B cell (primary cell): ENCODE data around the gene TMBIM1. TPM values are rescaled to one million over a fixed set of nuclear protein-coding genes. Genes with fewer than 3 reads are reported as not detected.
A peak's percentile ranks its signal among the peaks of the same experiment; 100 is the strongest.

Experiments used
- ATAC-seq: fragments of 200-7000 bp; cut with Tn5 transposase; one replicate; pipeline ENCODE4 v1.10.0; 2021; ENCODE audit warnings: low read depth, mild to moderate bottlenecking, moderate number of reproducible peaks, moderate library complexity
- CTCF ChIA-PET: fragments of 350-600 bp; sonication (Branson Sonifier 250); formaldehyde crosslinking; loops from one replicate; lab custom pipeline; 2021; ENCODE audit warnings: antibody characterized with exemption, inconsistent platforms; lab: Charles Lee
- POLR2A ChIA-PET: fragments of 350-600 bp; sonication (Branson Sonifier 250); formaldehyde crosslinking; loops from one replicate; lab custom pipeline; 2021; ENCODE audit warnings: antibody characterized with exemption; lab: Charles Lee
- DNase-seq: peaks from one replicate; pipeline ENCODE4 v3.0.0; 2013
- H2AFZ ChIP-seq: 2 replicates; pipeline ENCODE4 v1.6.1; 2012; ENCODE audit warnings: mild to moderate bottlenecking, low read depth, low read length; ENCODE audit not compliant: insufficient read depth, poor library complexity, severe bottlenecking
- H3K27ac ChIP-seq, 2 donors: 1 replicate in 1 of 2; 2 replicates in 1 of 2; pipeline ENCODE4 v1.5.1; 2012 to 2013; ENCODE audit warnings: low read length in 2 of 2, mild to moderate bottlenecking in 2 of 2, moderate library complexity in 1 of 2
- H3K27me3 ChIP-seq, 4 experiments: fragments of 200-600 bp in 1 of 4; sonication (generic) in 1 of 4; replicated peaks in 1 of 4; 1 replicate in 2 of 4; 2 replicates in 2 of 4; pipeline versions ENCODE4 v1.6.1 to v1.7.0; 2013 to 2016; ENCODE audit warnings: low read length in 3 of 4, mild to moderate bottlenecking in 2 of 4, mixed read lengths in 1 of 4, moderate library complexity in 1 of 4; ENCODE audit not compliant: insufficient read depth in 4 of 4, control insufficient read depth in 3 of 4; ENCODE audit errors: control extremely low read depth in 1 of 4
- H3K36me3 ChIP-seq, 2 experiments: replicated peaks in 1 of 2; 1 replicate in 1 of 2; 2 replicates in 1 of 2; pipeline versions ENCODE4 v1.6.1 to v1.7.1; 2013; ENCODE audit warnings: low read length in 1 of 2; ENCODE audit not compliant: insufficient read depth in 2 of 2, control insufficient read depth in 1 of 2; ENCODE audit errors: control extremely low read depth in 1 of 2, extremely low read depth in 1 of 2
- H3K4me1 ChIP-seq, 2 donors: fragments of 200-600 bp in 1 of 2; sonication (generic) in 1 of 2; 1 replicate in 1 of 2; 2 replicates in 1 of 2; pipeline versions ENCODE4 v1.5.1 to v1.6.1; 2013 to 2017; ENCODE audit warnings: low read length in 2 of 2; ENCODE audit not compliant: control insufficient read depth in 2 of 2, insufficient read depth in 2 of 2
- H3K4me2 ChIP-seq: replicated peaks from 2 replicates; pipeline ENCODE3; 2012; ENCODE audit warnings: mild to moderate bottlenecking, low read depth, low read length; ENCODE audit not compliant: poor library complexity, severe bottlenecking
- H3K4me3 ChIP-seq, 5 experiments: fragments of 200-600 bp in 1 of 5; sonication (generic) in 1 of 5; 1 replicate in 3 of 5; 2 replicates in 2 of 5; pipeline versions ENCODE4 v1.5.1 to v1.7.0; 2011 to 2016; ENCODE audit warnings: low read length in 4 of 5, mild to moderate bottlenecking in 4 of 5, low read depth in 2 of 5, control low read depth in 1 of 5, moderate library complexity in 1 of 5; ENCODE audit not compliant: insufficient read depth in 1 of 5; ENCODE audit errors: control extremely low read depth in 1 of 5, extremely low read depth in 1 of 5
- H3K79me2 ChIP-seq: fragments of 200-600 bp; sonication (generic); one replicate; pipeline ENCODE4 v1.6.0; 2016; ENCODE audit warnings: low read length; ENCODE audit not compliant: control insufficient read depth, insufficient read depth
- H3K9ac ChIP-seq: fragments of 200-600 bp; sonication (generic); 2 replicates; pipeline ENCODE4 v1.6.1; 2017; ENCODE audit warnings: mild to moderate bottlenecking, low read length, moderate library complexity
- H3K9me3 ChIP-seq, 3 donors: one replicate each; pipeline versions ENCODE4 v1.6.1 to v1.7.1; 2013; ENCODE audit warnings: low read length in 2 of 3; ENCODE audit not compliant: control insufficient read depth in 2 of 3, insufficient read depth in 1 of 3; ENCODE audit errors: control extremely low read depth in 1 of 3
- H4K20me1 ChIP-seq: 2 replicates; pipeline ENCODE4 v1.6.0; 2012; ENCODE audit warnings: mild to moderate bottlenecking, low read length; ENCODE audit not compliant: insufficient read depth, control insufficient read depth, poor library complexity, severe bottlenecking
- H3K27ac Mint-ChIP-seq: one replicate; pipeline ENCODE4 v1.8.0; 2021; ENCODE audit warnings: mixed read lengths
- H3K27me3 Mint-ChIP-seq: one replicate; pipeline ENCODE4 v1.8.0; 2021; ENCODE audit warnings: mixed read lengths
- H3K4me1 Mint-ChIP-seq: one replicate; pipeline ENCODE4 v1.8.0; 2021; ENCODE audit warnings: mixed read lengths
- H3K4me3 Mint-ChIP-seq: one replicate; pipeline ENCODE4 v1.8.0; 2021; ENCODE audit warnings: mixed read lengths
- H3K9me3 Mint-ChIP-seq: one replicate; pipeline ENCODE4 v1.8.0; 2022; ENCODE audit warnings: mixed read lengths; ENCODE audit not compliant: insufficient read depth
- CTCF ChIP-seq: fragments of 200-600 bp; IDR thresholded peaks from one replicate; pipeline ENCODE4 v1.8.0; 2022; ENCODE audit warnings: antibody characterized with exemption, mild to moderate bottlenecking
- EZH2 ChIP-seq: IDR thresholded peaks from 2 replicates; pipeline ENCODE4 v1.6.1; 2012; ENCODE audit warnings: borderline replicate concordance, low read depth, mild to moderate bottlenecking, moderate library complexity, low read length; ENCODE audit not compliant: insufficient read depth, poor library complexity, severe bottlenecking
- WGBS: methylation state at CpG from one replicate; pipeline ENCODE4 v1.1.5; 2013; ENCODE audit warnings: missing lambda C conversion rate; ENCODE audit not compliant: insufficient coverage; 5-methylcytosine and 5-hydroxymethylcytosine counted together
- intact Hi-C: fragments of 100-400 bp; cut with micrococcal nuclease; formaldehyde crosslinking; loops from one replicate; pipeline ENCODE4 v1.10.0; 2022
- polyA plus RNA-seq: library from polyadenylated mRNA; depleted of rRNA; stranded (reverse); fragments of >200 nt; gene quantifications from 2 replicates; pipeline ENCODE4 v1.2.3, GENCODE V29; 2012
- total RNA-seq, 2 donors: library from RNA; stranded (reverse); fragments of 120-200 nt in 1 of 2; gene quantifications; 1 replicate in 1 of 2; 2 replicates in 1 of 2; pipeline versions ENCODE4 v1.2.3 to v1.2.4, GENCODE V29; 2013 to 2022

TMBIM1 gene
- total and polyA plus RNA-seq, 2 donors (not counting 1 experiment from before 2014, with no cell fraction given): 68.7 to 137 TPM

DNA sequence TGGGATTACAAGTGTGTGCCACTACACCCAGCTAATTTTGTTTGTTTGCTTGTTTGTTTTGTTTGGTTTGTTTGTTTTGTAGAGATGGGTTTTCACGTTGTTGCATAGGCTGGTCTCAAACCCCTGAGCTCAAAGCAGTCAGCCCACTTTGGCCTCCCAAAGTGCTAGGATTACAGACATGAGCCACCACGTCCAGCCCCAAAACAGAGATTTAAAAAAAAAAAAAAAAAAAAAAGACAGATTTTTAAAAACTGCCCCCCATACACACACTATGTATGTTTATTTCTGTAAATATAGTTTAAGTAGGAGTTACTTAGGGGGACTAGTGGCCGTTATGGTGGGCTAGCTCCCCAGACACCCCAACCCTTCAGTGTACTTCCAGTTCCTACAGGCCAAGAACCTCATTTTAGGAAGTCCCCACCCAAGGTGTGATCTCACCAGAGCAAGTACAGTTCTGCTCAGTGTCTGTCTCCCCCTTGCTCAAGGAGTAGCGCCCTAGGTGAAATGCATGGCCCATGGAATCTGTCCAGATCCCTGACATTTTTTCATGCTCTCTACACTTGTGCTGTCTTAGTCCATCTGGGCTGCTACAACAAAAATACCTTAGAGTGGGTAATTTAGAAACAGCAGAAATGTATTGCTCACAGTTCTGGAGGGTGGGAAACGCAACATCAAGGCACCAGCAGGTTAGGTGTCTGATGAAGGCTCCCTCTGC is 1.6 kb upstream of the TMBIM1 start:
- H3K9ac ChIP-seq: no peak overlapping the region
- no peak overlapping the region for H2AFZ ChIP-seq
- ATAC-seq (no peak), DNase-seq (peak; percentile 42)
- Mint-ChIP-seq H3K4me1 (peaks cover 51% of the 10 kb centered on the region), H3K27me3 (no peaks in the 10 kb centered on the region), H3K9me3 (no peaks in the 10 kb centered on the region), H3K27ac (peak overlapping the region; percentile 81), H3K4me3 (peak overlapping the region; percentile 45)
- intact Hi-C loops: loop anchor here (2.0 to 5.0 kb wide), 4 partner anchors 29 to 588 kb away; partner anchors contain the start of genes CATIP, CNOT9, USP37 and WNT10A
- H3K27ac ChIP-seq: peak overlapping the region in 1 of 2 donors; percentile 98
- H3K27me3 ChIP-seq: no peaks in the 10 kb centered on the region
- peak overlapping the region; percentile 34 for H3K4me2 ChIP-seq
- H3K4me3 ChIP-seq: no peak overlapping the region
- H3K36me3 ChIP-seq: no peaks in the 10 kb centered on the region
- H4K20me1 ChIP-seq: no peaks in the 10 kb centered on the region
- ChIA-PET CTCF (interaction anchor here (0.6 to 15.5 kb wide), 14 partner anchors 8 to 172 kb away, joined by 3 to 331 read pairs (median 4); partner anchors contain the start of genes AAMP, CATIP and PNKD), POLR2A (interaction anchor here (0.6 to 2.6 kb wide), 4 partner anchors 7 to 580 kb away, joined by 3 to 9 read pairs (median 6); partner anchors contain the start of gene CTDSP1)
- TF ChIP-seq CTCF: no peak
- no peak for TF ChIP-seq EZH2
- peaks cover 43 to 56% of the 10 kb centered on the region in 2 donors for H3K4me1 ChIP-seq
- H3K9me3 ChIP-seq: no peaks in the 10 kb centered on the region
- 50% methylated on average over 2 of the region's 5 CpGs for WGBS
- peaks cover 54% of the 10 kb centered on the region for H3K79me2 ChIP-seq
